ENCODE results near the gene ADGRV1. TPM values are rescaled to one million over a fixed set of nuclear protein-coding genes. Genes with fewer than 3 reads are reported as not detected.

ADGRV1 gene
- polyA plus RNA-seq, 1 donor from 2014 or later, result 3.7 TPM

- H3K79me2 ChIP-seq (replicated peaks; ENCODE audit: insufficient read depth, low read length), result peaks cover 22% of the 10 kb centered on the region
- H3K27ac ChIP-seq (ENCODE audit: low read length), result no peak overlapping the region
- H3K36me3 ChIP-seq (ENCODE audit: insufficient read depth, low read length), result no peaks in the 10 kb centered on the region
- no peaks in the 10 kb centered on the region for H4K20me1 ChIP-seq (ENCODE audit: insufficient read depth)
- H3K9me2 ChIP-seq (ENCODE audit: insufficient read depth, low read length), result no peaks in the 10 kb centered on the region
- H2AFZ ChIP-seq (ENCODE audit: low read depth, low read length), result no peak overlapping the region
- no peak overlapping the region for H3K4me2 ChIP-seq (ENCODE audit: low read length)
- H3K27me3 ChIP-seq (ENCODE audit: insufficient read depth, low read depth, low read length), result peaks cover 30% of the 10 kb centered on the region
- H3K9ac ChIP-seq (ENCODE audit: low read length), result no peak overlapping the region
- H3K9me3 ChIP-seq (ENCODE audit: low read length), result no peaks in the 10 kb centered on the region
- no peak for TF ChIP-seq RAD21 (conservative IDR thresholded peaks at IDR 0.05)
- no peak for TF ChIP-seq SMC3 (conservative IDR thresholded peaks at IDR 0.05; ENCODE audit: poor library complexity)
- no peak for TF ChIP-seq CTCF (IDR thresholded peaks at IDR 0.05; ENCODE audit: poor library complexity, severe bottlenecking)
- TF ChIP-seq EZH2 (IDR thresholded peaks at IDR 0.05; ENCODE audit: borderline replicate concordance, insufficient read depth, low read length, poor library complexity, severe bottlenecking), result no peak
- TF ChIP-seq POLR2AphosphoS5 (IDR thresholded peaks at IDR 0.05), result no peak
- no peak for TF ChIP-seq TAF1 (IDR thresholded peaks at IDR 0.05; ENCODE audit: low read depth)
- no peak overlapping the region for H3K4me3 ChIP-seq (ENCODE audit: low read length)
- H3F3A ChIP-seq (ENCODE audit: insufficient read depth, low read length, poor library complexity, severe bottlenecking), result no peaks in the 10 kb centered on the region
These were observed 2.2 kb downstream of the ADGRV1 start for GRCh38 chr5:90560771-90561170.

GRCh38 chr5:90561766-90562165, 3.2 kb downstream of the ADGRV1 start:
- Histone ChIP-seq H3K9ac (ENCODE audit: low read length) (no peak overlapping the region), H4K20me1 (ENCODE audit: insufficient read depth) (no peaks in the 10 kb centered on the region), H3K27ac (ENCODE audit: low read length) (no peak overlapping the region), H2AFZ (ENCODE audit: low read depth, low read length) (no peak overlapping the region), H3K36me3 (ENCODE audit: insufficient read depth, low read length) (no peaks in the 10 kb centered on the region), H3F3A (ENCODE audit: insufficient read depth, low read length, poor library complexity, severe bottlenecking) (no peaks in the 10 kb centered on the region), H3K27me3 (ENCODE audit: insufficient read depth, low read depth, low read length) (peaks cover 30% of the 10 kb centered on the region), H3K4me3 (ENCODE audit: low read length) (no peak overlapping the region), H3K9me3 (ENCODE audit: low read length) (no peaks in the 10 kb centered on the region), H3K4me2 (ENCODE audit: low read length) (no peak overlapping the region), H3K79me2 (replicated peaks; ENCODE audit: insufficient read depth, low read length) (peaks cover 26% of the 10 kb centered on the region), H3K9me2 (ENCODE audit: insufficient read depth, low read length) (no peaks in the 10 kb centered on the region)
- TF ChIP-seq RAD21 (conservative IDR thresholded peaks at IDR 0.05), result no peak
- TF ChIP-seq CTCF (IDR thresholded peaks at IDR 0.05; ENCODE audit: poor library complexity, severe bottlenecking), result no peak
- TF ChIP-seq MXI1 (conservative IDR thresholded peaks at IDR 0.05; ENCODE audit: poor library complexity, severe bottlenecking), result no peak
- no peak for TF ChIP-seq POLR2AphosphoS5 (IDR thresholded peaks at IDR 0.05)
- no peak for TF ChIP-seq EZH2 (IDR thresholded peaks at IDR 0.05; ENCODE audit: borderline replicate concordance, insufficient read depth, low read length, poor library complexity, severe bottlenecking)
- TF ChIP-seq EP300 (conservative IDR thresholded peaks at IDR 0.05; ENCODE audit: poor library complexity, severe bottlenecking), result no peak
- TF ChIP-seq SMC3 (conservative IDR thresholded peaks at IDR 0.05; ENCODE audit: poor library complexity), result no peak
- no peak for TF ChIP-seq REST (IDR thresholded peaks at IDR 0.05; ENCODE audit: borderline replicate concordance)
- no peak for TF ChIP-seq TAF1 (IDR thresholded peaks at IDR 0.05; ENCODE audit: low read depth)

Data from neural cell (in vitro differentiated cells).